HepG2 (cell line): ENCODE measurements around the gene HS3ST4. TPM values are rescaled to one million over a fixed set of nuclear protein-coding genes. Genes with fewer than 3 reads are reported as not detected.

ENCODE experiments used
- ATAC-seq: fragments of 200-7000 bp; cut with Tn5 transposase; 3 replicates; pipeline ENCODE4 v1.9.1; 2020; ENCODE audit warnings: mild to moderate bottlenecking, moderate library complexity
- BruUV-seq: library from RNA; stranded (reverse); fragments of 400-500 nt; replicated peaks from 2 replicates; lab custom pipeline; 2021; lab: Mats Ljungman, UMichigan
- CTCF ChIA-PET: fragments of 300-600 bp; formaldehyde crosslinking; extraction: SDS; loops from one replicate; lab custom pipeline; 2021; ENCODE audit warnings: low total read pairs, inconsistent platforms, low intra/inter-chr PET ratio; lab: Yijun Ruan, JAX
- POLR2A ChIA-PET: fragments of 350-600 bp; sonication (Branson Sonifier 250); formaldehyde crosslinking; loops from one replicate; lab custom pipeline; 2020; ENCODE audit warnings: antibody characterized with exemption, inconsistent platforms; lab: Yijun Ruan, JAX
- DNase-seq: peaks from one replicate; pipeline ENCODE4 v3.0.0-alpha.2; 2015; ENCODE audit warnings: low spot score
- FAIRE-seq: peaks from 3 replicates; lab custom pipeline; 2011; peaks lifted over from hg19 to GRCh38; lab: Jason Lieb, UNC
- H2AFZ ChIP-seq: one replicate; pipeline ENCODE4 v1.6.1; 2011; ENCODE audit warnings: low read length, inconsistent platforms
- H3K27ac ChIP-seq: fragments of 300-600 bp; 3 replicates; pipeline ENCODE4 v1.8.0; 2011; ENCODE audit warnings: mixed run types, mild to moderate bottlenecking, mixed read lengths, low read length, inconsistent platforms; ENCODE audit not compliant: insufficient read depth; ENCODE audit errors: extremely low read length
- H3K27me3 ChIP-seq, 2 experiments: fragments of 200-600 bp in 1 of 2; 2 replicates in 1 of 2; 3 replicates in 1 of 2; pipeline versions ENCODE4 v1.6.0 to v1.8.0; 2011; ENCODE audit warnings: low read length in 2 of 2, mild to moderate bottlenecking in 2 of 2, moderate library complexity in 2 of 2, inconsistent platforms in 1 of 2; ENCODE audit not compliant: insufficient read depth in 2 of 2, control insufficient read depth in 1 of 2
- H3K36me3 ChIP-seq, 2 experiments: fragments of 200-600 bp in 1 of 2; replicated peaks in 1 of 2; 2 replicates in 1 of 2; 3 replicates in 1 of 2; pipeline versions ENCODE4 v1.5.1 to v1.8.0; 2011; ENCODE audit warnings: low read length in 2 of 2, inconsistent platforms in 1 of 2; ENCODE audit not compliant: insufficient read depth in 2 of 2, control insufficient read depth in 1 of 2
- H3K4me1 ChIP-seq: 2 replicates; pipeline ENCODE4 v1.5.1; 2012; ENCODE audit warnings: low read length, inconsistent platforms; ENCODE audit not compliant: insufficient read depth
- H3K4me2 ChIP-seq: 2 replicates; pipeline ENCODE4 v1.6.0; 2011; ENCODE audit warnings: low read depth, low read length, inconsistent platforms
- H3K4me3 ChIP-seq, 3 experiments: fragments of 200-600 bp in 1 of 3; sonication (generic), shearing (Covaris generic) in 1 of 3; replicated peaks in 1 of 3; 2 replicates each; pipeline ENCODE4 v1.5.1; 2011 to 2016; ENCODE audit warnings: low read length in 3 of 3, inconsistent platforms in 2 of 3, low read depth in 2 of 3, mild to moderate bottlenecking in 2 of 3, control low read depth in 1 of 3, mixed read lengths in 1 of 3; ENCODE audit not compliant: insufficient read depth in 1 of 3
- H3K79me2 ChIP-seq: one replicate; pipeline ENCODE4 v1.6.1; 2011; ENCODE audit warnings: low read length, inconsistent platforms; ENCODE audit not compliant: insufficient read depth
- H3K9ac ChIP-seq: 2 replicates; pipeline ENCODE4 v1.6.0; 2011; ENCODE audit warnings: mild to moderate bottlenecking, low read depth, low read length, inconsistent platforms; ENCODE audit not compliant: insufficient read depth
- H3K9me3 ChIP-seq: 2 replicates; pipeline ENCODE4 v1.5.1; 2012; ENCODE audit warnings: mild to moderate bottlenecking, low read length
- H4K20me1 ChIP-seq: 2 replicates; pipeline ENCODE4 v1.6.0; 2011; ENCODE audit warnings: inconsistent platforms, mild to moderate bottlenecking, low read length, moderate library complexity; ENCODE audit not compliant: insufficient read depth
- ATF1 ChIP-seq: IDR thresholded peaks from 2 replicates; pipeline ENCODE4 v1.6.1; 2016; ENCODE audit warnings: mild to moderate bottlenecking, control low read depth
- HNRNPH1 ChIP-seq: fragments of 200-400 bp; formaldehyde crosslinking; optimal IDR thresholded peaks from 2 replicates; pipeline ENCODE3; 2017; ENCODE audit warnings: mild to moderate bottlenecking, low read depth, low read length
- KDM2A ChIP-seq: sonication (generic); formaldehyde crosslinking; IDR thresholded peaks from 2 replicates; pipeline ENCODE4 v1.4.0; 2020; ENCODE audit warnings: low read depth, missing genetic modification reagents, borderline replicate concordance
- MED13 ChIP-seq: sonication (generic); formaldehyde crosslinking; IDR thresholded peaks from 2 replicates; pipeline ENCODE4 v1.5.0; 2020; ENCODE audit warnings: missing genetic modification reagents
- MEF2D ChIP-seq: sonication (generic); formaldehyde crosslinking; IDR thresholded peaks from 2 replicates; pipeline ENCODE4 v1.5.1; 2020; ENCODE audit warnings: mild to moderate bottlenecking, missing genetic modification reagents
- NFE2L1 ChIP-seq: sonication (generic); formaldehyde crosslinking; IDR thresholded peaks from 2 replicates; pipeline ENCODE4 v1.4.0; 2020; ENCODE audit warnings: missing genetic modification reagents, mild to moderate bottlenecking, borderline replicate concordance
- PHF20 ChIP-seq: sonication (generic); formaldehyde crosslinking; IDR thresholded peaks from 2 replicates; pipeline ENCODE4 v1.5.0; 2020; ENCODE audit warnings: mild to moderate bottlenecking, missing genetic modification reagents
- SMAD3 ChIP-seq: sonication (generic); formaldehyde crosslinking; IDR thresholded peaks from 2 replicates; pipeline ENCODE4 v1.4.0; 2020; ENCODE audit warnings: missing genetic modification reagents
- ZBTB2 ChIP-seq: sonication (generic); formaldehyde crosslinking; IDR thresholded peaks from 2 replicates; pipeline ENCODE4 v1.8.0; 2022; ENCODE audit warnings: low read depth, missing genetic modification reagents
- ZBTB8A ChIP-seq: sonication (generic); formaldehyde crosslinking; IDR thresholded peaks from 2 replicates; pipeline ENCODE4 v1.4.0; 2020; ENCODE audit warnings: mild to moderate bottlenecking, low read depth, missing genetic modification reagents, borderline replicate concordance
- ZNF33A ChIP-seq: sonication (generic); formaldehyde crosslinking; IDR thresholded peaks from 2 replicates; pipeline ENCODE4 v1.5.1; 2020; ENCODE audit warnings: missing genetic modification reagents, mild to moderate bottlenecking, moderate library complexity, borderline replicate concordance
- ZNF430 ChIP-seq: sonication (generic); formaldehyde crosslinking; IDR thresholded peaks from 2 replicates; pipeline ENCODE4 v1.9.0; 2021; ENCODE audit warnings: mild to moderate bottlenecking, missing genetic modification reagents
- ZNF850 ChIP-seq: sonication (generic); formaldehyde crosslinking; conservative IDR thresholded peaks from 2 replicates; pipeline ENCODE4 v1.9.0; 2021; ENCODE audit warnings: mild to moderate bottlenecking, missing genetic modification reagents
- ZNF883 ChIP-seq: sonication (generic); formaldehyde crosslinking; IDR thresholded peaks from 2 replicates; pipeline ENCODE4 v1.5.1; 2020; ENCODE audit warnings: mild to moderate bottlenecking, missing genetic modification reagents; ENCODE audit errors: not compliant biosample characterization
- WGBS: methylation state at CpG from one replicate; pipeline ENCODE4 v1.1.6; 2017; ENCODE audit warnings: low lambda C conversion rate; 5-methylcytosine and 5-hydroxymethylcytosine counted together
- in situ Hi-C: cut with HindIII; loops from 2 replicates; pipeline ENCODE4 v1.10.0; 2017; ENCODE audit warnings: low pct_unique_long_range_greater_than_20kb; ENCODE audit not compliant: extremely low pct_ligation_motif_present
- intact Hi-C: fragments of 100-400 bp; cut with micrococcal nuclease; formaldehyde crosslinking; loops from one replicate; pipeline ENCODE4 v1.10.0; 2022; ENCODE audit not compliant: unreplicated experiment
- polyA plus RNA-seq, 8 experiments: library from polyadenylated mRNA; depleted of rRNA in 3 of 8; stranded (reverse) in 7 of 8; unstranded in 1 of 8; fragments of >200 nt; fragmentation: Illumina TruSeq in 4 of 8; extraction: Trizol in 4 of 8; gene quantifications; 2 replicates each; pipeline versions ENCODE4 v1.2.1 to v1.2.3, GENCODE V29; 2011 to 2016; ENCODE audit warnings: low read depth in 4 of 8, missing spikeins in 1 of 8, mixed read lengths in 1 of 8; ENCODE audit not compliant: insufficient read depth in 1 of 8
- total RNA-seq, 5 experiments: library from RNA; depleted of rRNA; stranded (reverse); fragments of >200 nt; fragmentation: Illumina TruSeq; extraction: Trizol; gene quantifications; 2 replicates each; pipeline ENCODE4 v1.2.3, GENCODE V29; 2016; ENCODE audit warnings: low read depth in 1 of 5

HS3ST4 gene
- total and polyA plus RNA-seq, 2 of the 13 experiments (the other 11 are each of a cell fraction or from before 2014, with no cell fraction given), result not detected

GRCh38 chr16:25875956-25876598 lies 184.3 kb downstream of the HS3ST4 start:
- no peaks in the 10 kb centered on the region for H4K20me1 ChIP-seq
- no peak for FAIRE-seq
- TF ChIP-seq ZBTB8A (CRISPR knock-in tag) (no peak), ATF1 (no peak), KDM2A (CRISPR knock-in tag) (no peak), ZNF430 (no peak), NFE2L1 (CRISPR knock-in tag) (no peak), PHF20 (CRISPR knock-in tag) (no peak), ZBTB2 (CRISPR knock-in tag) (no peak), ZNF33A (no peak), ZNF850 (CRISPR knock-in tag) (no peak), ZNF883 (CRISPR knock-in tag) (no peak), MED13 (CRISPR knock-in tag) (no peak), HNRNPH1 (no peak), SMAD3 (CRISPR knock-in tag) (no peak), MEF2D (CRISPR knock-in tag) (no peak)
- no peaks in the 10 kb centered on the region for H3K79me2 ChIP-seq
- no peak overlapping the region for H3K9ac ChIP-seq
- no peak overlapping the region for H3K4me3 ChIP-seq
- no TSS peak for BruUV-seq
- no peak overlapping the region for H3K27ac ChIP-seq
- H3K27me3 ChIP-seq, result no peaks in the 10 kb centered on the region
- CTCF ChIA-PET, result no interaction called here
- 10% methylated on average over 1 of the region's 1 CpG for WGBS
- ATAC-seq, result no peak
- H3K4me2 ChIP-seq, result no peak overlapping the region
- intact Hi-C loops (no loop called here), in situ Hi-C loops (no loop called here)
- no peak overlapping the region for H2AFZ ChIP-seq
- POLR2A ChIA-PET, result no interaction called here
- DNase-seq, result no peak
- H3K4me1 ChIP-seq, result no peaks in the 10 kb centered on the region
- H3K9me3 ChIP-seq, result peaks cover 27% of the 10 kb centered on the region; the same call in 1 of the 2 replicates
- no peaks in the 10 kb centered on the region for H3K36me3 ChIP-seq
